DOHH2 (cell line): ENCODE results near the gene EZH1.
"Not testable (repeated sequence)": the region's sequence is repeated elsewhere in the genome, so short reads cannot be mapped to it uniquely, and the experiment has no call there.

Experiments
- H3F3A ChIP-seq: fragments of 200-600 bp; sonication (generic), shearing (Covaris generic); 2 replicates; pipeline ENCODE4 v1.6.0; 2016; ENCODE audit warnings: antibody characterized with exemption, mild to moderate bottlenecking; ENCODE audit not compliant: control insufficient read depth, insufficient read depth
- H3K27ac ChIP-seq: fragments of 200-600 bp; sonication (generic); 2 replicates; pipeline ENCODE4 v1.5.1; 2014; ENCODE audit warnings: low read depth, mild to moderate bottlenecking, low read length, moderate library complexity
- H3K27me3 ChIP-seq: fragments of 200-600 bp; sonication (generic); 2 replicates; pipeline ENCODE4 v1.6.1; 2014; ENCODE audit warnings: mild to moderate bottlenecking, low read length, mixed read lengths; ENCODE audit not compliant: control insufficient read depth
- H3K36me3 ChIP-seq: fragments of 200-600 bp; sonication (generic); 2 replicates; pipeline ENCODE4 v1.6.1; 2014; ENCODE audit warnings: mild to moderate bottlenecking, low read length, moderate library complexity, mixed read lengths; ENCODE audit not compliant: control insufficient read depth
- H3K4me1 ChIP-seq: fragments of 200-600 bp; sonication (generic); 2 replicates; pipeline ENCODE4 v1.6.1; 2014; ENCODE audit warnings: mild to moderate bottlenecking, low read length, mixed read lengths; ENCODE audit not compliant: control insufficient read depth
- H3K4me2 ChIP-seq: fragments of 200-600 bp; sonication (generic); 2 replicates; pipeline ENCODE4 v1.6.0; 2014; ENCODE audit warnings: mild to moderate bottlenecking, low read length, moderate library complexity
- H3K4me3 ChIP-seq: fragments of 200-600 bp; sonication (generic); 2 replicates; pipeline ENCODE4 v1.5.1; 2014; ENCODE audit warnings: mild to moderate bottlenecking, low read length, mixed read lengths
- H3K79me2 ChIP-seq: fragments of 200-600 bp; sonication (generic); 2 replicates; pipeline ENCODE4 v1.6.1; 2014; ENCODE audit warnings: mild to moderate bottlenecking, low read length, mixed read lengths; ENCODE audit not compliant: control insufficient read depth
- H3K9me2 ChIP-seq: fragments of 200-600 bp; sonication (generic); replicated peaks from 2 replicates; pipeline ENCODE4 v1.6.1; 2014; ENCODE audit warnings: mild to moderate bottlenecking, low read length, mixed read lengths; ENCODE audit not compliant: control insufficient read depth
- H3K9me3 ChIP-seq: fragments of 200-600 bp; sonication (generic); 2 replicates; pipeline ENCODE4 v1.6.1; 2014; ENCODE audit warnings: antibody characterized with exemption, low read length, mixed read lengths; ENCODE audit not compliant: control insufficient read depth, insufficient read depth
- H4K20me1 ChIP-seq: fragments of 200-600 bp; sonication (generic); 2 replicates; pipeline ENCODE4 v1.6.0; 2014; ENCODE audit warnings: low read depth, mild to moderate bottlenecking, antibody characterized with exemption, low read length, moderate library complexity; ENCODE audit not compliant: control insufficient read depth, insufficient read depth
- EZH2phosphoT487 ChIP-seq: fragments of 200-600 bp; sonication (generic); IDR thresholded peaks from 2 replicates; pipeline ENCODE4 v1.6.1; 2017; ENCODE audit warnings: borderline replicate concordance, mild to moderate bottlenecking, antibody characterized with exemption, low read length, moderate library complexity, mixed read lengths
- TF ChIP-seq, protein P1 (sequence below): fragments of 200-600 bp; sonication (generic); IDR thresholded peaks from one replicate; pipeline ENCODE4 v1.5.1; 2014; ENCODE audit warnings: antibody characterized with exemption, mild to moderate bottlenecking, low read depth, low read length; ENCODE audit not compliant: poor library complexity, severe bottlenecking

The EZH1 gene

DNA sequence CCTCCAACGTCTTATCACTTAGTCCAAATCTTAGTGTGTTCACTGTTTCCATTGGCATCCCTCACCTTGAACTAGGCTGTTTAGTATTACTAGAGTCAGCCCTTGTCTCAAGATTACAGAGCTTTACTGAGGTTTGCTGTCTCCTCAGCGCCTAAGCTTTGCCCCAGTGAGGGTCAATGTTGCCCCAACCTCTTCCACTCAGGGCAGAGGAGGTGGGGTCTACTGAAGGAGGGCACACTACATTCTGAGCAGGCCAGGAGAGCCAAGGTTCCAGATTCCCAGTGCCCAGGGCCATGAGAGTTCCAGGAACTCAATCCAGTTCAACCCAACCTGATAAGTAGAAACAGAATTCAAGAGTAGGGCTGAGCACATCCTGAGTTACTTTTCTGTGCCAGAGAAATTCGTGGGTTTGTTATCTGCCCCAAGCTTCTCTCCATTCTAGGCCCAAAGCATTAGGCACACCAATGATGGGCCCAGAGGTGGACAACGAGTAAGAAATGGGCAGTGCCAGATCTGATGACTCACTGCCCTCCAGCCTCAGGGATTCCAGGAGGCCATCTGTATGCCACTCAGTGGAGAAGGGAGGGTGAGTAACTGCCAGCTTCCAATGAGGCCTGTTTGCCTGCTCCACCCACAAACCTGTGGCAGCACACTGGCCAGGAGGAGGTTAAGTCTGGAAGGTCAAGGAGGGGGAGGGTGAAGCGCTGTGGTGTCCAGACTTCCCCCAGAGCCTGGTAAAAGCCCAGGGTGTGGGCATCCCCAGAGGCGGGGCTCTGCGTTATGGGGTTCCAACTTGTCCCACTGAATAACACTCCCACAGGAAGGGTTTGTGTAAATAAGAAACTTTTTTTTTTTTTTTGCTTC lies 77.5 kb downstream of the EZH1 start:
- Histone ChIP-seq H3K27me3 (peaks cover 29% of the 10 kb centered on the region), H4K20me1 (no peaks in the 10 kb centered on the region), H3K4me1 (peaks cover 9% of the 10 kb centered on the region), H3K79me2 (no peaks in the 10 kb centered on the region), H3K36me3 (no peaks in the 10 kb centered on the region), H3K9me3 (no peaks in the 10 kb centered on the region), H3K4me2 (no peak overlapping the region), H3K4me3 (no peak overlapping the region), H3K9me2 (no peaks in the 10 kb centered on the region), H3F3A (no peaks in the 10 kb centered on the region), H3K27ac (no peak overlapping the region)
- no peak for TF ChIP-seq EZH2phosphoT487
- TF ChIP-seq, protein P1, sequence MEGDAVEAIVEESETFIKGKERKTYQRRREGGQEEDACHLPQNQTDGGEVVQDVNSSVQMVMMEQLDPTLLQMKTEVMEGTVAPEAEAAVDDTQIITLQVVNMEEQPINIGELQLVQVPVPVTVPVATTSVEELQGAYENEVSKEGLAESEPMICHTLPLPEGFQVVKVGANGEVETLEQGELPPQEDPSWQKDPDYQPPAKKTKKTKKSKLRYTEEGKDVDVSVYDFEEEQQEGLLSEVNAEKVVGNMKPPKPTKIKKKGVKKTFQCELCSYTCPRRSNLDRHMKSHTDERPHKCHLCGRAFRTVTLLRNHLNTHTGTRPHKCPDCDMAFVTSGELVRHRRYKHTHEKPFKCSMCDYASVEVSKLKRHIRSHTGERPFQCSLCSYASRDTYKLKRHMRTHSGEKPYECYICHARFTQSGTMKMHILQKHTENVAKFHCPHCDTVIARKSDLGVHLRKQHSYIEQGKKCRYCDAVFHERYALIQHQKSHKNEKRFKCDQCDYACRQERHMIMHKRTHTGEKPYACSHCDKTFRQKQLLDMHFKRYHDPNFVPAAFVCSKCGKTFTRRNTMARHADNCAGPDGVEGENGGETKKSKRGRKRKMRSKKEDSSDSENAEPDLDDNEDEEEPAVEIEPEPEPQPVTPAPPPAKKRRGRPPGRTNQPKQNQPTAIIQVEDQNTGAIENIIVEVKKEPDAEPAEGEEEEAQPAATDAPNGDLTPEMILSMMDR = no peak

DNA sequence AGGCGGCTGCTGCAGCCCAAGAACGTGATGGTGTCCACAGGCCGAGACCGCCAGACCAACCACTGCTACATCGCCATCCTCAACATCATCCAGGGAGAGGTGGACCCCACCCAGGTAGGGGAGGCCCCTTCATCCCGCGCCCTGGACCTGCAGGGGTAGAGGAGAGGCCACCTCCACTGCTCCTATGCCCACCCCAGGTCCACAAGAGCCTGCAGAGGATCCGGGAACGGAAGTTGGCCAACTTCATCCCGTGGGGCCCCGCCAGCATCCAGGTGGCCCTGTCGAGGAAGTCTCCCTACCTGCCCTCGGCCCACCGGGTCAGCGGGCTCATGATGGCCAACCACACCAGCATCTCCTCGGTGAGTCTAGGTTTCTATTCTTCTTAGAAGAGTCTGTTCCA lies 78.7 kb downstream of the EZH1 start:
- not testable (repeated sequence) for H3K9me2 ChIP-seq, H3F3A ChIP-seq, H3K79me2 ChIP-seq, H3K4me3 ChIP-seq, H3K36me3 ChIP-seq, H3K27ac ChIP-seq, H3K4me1 ChIP-seq, H4K20me1 ChIP-seq, H3K9me3 ChIP-seq, H3K4me2 ChIP-seq
- H3K27me3 ChIP-seq = peaks cover 18% of the 10 kb centered on the region

DNA sequence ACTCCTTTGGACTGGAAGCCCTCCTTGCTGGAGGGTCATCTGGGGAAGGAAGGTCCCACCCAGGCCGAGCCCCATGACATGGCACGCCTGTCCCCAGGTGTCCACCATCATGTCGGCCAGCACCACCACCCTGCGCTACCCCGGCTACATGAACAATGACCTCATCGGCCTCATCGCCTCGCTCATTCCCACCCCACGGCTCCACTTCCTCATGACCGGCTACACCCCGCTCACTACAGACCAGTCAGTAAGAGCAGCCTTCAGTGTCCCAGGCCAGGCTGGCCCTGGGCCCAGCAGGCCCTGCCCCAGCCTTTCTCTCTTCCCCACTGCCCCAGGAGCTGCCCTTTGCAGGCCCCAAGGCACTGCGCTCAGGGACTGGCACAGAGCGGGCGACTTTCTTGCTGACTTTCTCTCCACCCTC lies 79.2 kb downstream of the EZH1 start:
- peaks cover 5% of the 10 kb centered on the region for H3K4me1 ChIP-seq

More for the DNA sequence above, 79.2 kb downstream of the EZH1 start:
- TF ChIP-seq, protein P1 = no peak
- TF ChIP-seq EZH2phosphoT487 = no peak
- H4K20me1 ChIP-seq = no peaks in the 10 kb centered on the region
- H3K9me2 ChIP-seq = no peaks in the 10 kb centered on the region
- no peak overlapping the region for H3K4me2 ChIP-seq
- no peak overlapping the region for H3K27ac ChIP-seq
- 0 out of 2 replicates have a peak, but pooled peaks cover 4% of the 10 kb centered on the region for H3F3A ChIP-seq
- H3K79me2 ChIP-seq = no peaks in the 10 kb centered on the region
- H3K4me3 ChIP-seq = no peak overlapping the region
- peaks cover 12% of the 10 kb centered on the region for H3K27me3 ChIP-seq
- H3K36me3 ChIP-seq = no peaks in the 10 kb centered on the region
- H3K9me3 ChIP-seq = no peaks in the 10 kb centered on the region
